ENCODE data around the gene CBFA2T3. TPM values are rescaled to one million over a fixed set of nuclear protein-coding genes. Genes with fewer than 3 reads are reported as not detected.

Gene CBFA2T3
- total RNA-seq, 1 donor from 2014 or later: 4.6 TPM

DNA sequence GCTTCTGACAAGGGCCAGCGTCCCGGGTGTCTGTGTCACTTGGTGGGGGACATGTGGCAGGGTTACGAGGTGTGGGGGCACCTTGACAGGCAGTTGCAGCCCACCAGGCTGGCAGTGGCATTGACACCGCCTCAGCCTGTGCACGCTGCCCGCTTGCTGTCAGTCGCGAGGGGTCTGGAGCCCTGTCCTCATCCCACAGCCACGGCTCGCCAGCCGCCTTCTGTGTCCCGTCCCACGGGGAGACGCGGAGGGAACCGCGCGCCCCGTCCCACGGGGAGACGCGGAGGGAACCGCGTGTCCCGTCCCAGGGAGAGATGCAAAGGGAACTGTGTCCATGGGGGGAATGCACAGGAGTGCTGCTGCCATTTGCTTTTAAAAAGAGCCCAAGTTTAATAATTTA is 114.0 kb downstream of the CBFA2T3 start:
- Mint-ChIP-seq H3K9me3 (no peaks in the 10 kb centered on the region), H3K36me3 (ENCODE audit: low read depth) (no peaks in the 10 kb centered on the region), H3K4me3 (no peak overlapping the region), H3K27ac (ENCODE audit: unreplicated experiment) (no peak overlapping the region), H3K4me1 (peaks cover 1% of the 10 kb centered on the region), H3K27me3 (ENCODE audit: low read depth) (no peaks in the 10 kb centered on the region)
- no peak for DNase-seq (ENCODE audit: low read depth, low spot score)
- TF ChIP-seq, protein P1, sequence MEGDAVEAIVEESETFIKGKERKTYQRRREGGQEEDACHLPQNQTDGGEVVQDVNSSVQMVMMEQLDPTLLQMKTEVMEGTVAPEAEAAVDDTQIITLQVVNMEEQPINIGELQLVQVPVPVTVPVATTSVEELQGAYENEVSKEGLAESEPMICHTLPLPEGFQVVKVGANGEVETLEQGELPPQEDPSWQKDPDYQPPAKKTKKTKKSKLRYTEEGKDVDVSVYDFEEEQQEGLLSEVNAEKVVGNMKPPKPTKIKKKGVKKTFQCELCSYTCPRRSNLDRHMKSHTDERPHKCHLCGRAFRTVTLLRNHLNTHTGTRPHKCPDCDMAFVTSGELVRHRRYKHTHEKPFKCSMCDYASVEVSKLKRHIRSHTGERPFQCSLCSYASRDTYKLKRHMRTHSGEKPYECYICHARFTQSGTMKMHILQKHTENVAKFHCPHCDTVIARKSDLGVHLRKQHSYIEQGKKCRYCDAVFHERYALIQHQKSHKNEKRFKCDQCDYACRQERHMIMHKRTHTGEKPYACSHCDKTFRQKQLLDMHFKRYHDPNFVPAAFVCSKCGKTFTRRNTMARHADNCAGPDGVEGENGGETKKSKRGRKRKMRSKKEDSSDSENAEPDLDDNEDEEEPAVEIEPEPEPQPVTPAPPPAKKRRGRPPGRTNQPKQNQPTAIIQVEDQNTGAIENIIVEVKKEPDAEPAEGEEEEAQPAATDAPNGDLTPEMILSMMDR (conservative IDR thresholded peaks at IDR 0.05): no peak

DNA sequence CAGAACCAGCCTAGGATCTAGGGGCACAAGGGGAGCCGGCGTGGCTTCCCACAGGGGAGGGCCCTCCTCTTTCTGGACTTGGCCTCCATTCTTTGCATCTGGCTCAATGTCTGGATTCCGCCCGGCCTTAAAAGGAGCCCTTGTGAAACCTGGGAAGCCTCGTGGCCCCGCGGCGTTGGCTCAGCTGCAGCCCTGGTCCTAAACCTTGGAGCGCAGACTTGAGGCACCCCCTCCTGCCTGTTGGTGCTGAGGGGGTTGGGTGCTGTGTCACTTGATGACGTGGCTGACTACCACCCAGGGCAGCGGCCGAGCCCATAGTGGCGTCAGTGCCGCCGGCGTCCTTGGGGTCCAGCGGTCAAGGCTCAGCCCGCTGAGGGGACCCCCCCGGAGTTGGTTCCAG is 115.6 kb downstream of the CBFA2T3 start:
- no peak overlapping the region for H3K27ac Mint-ChIP-seq (ENCODE audit: unreplicated experiment)
- no peaks in the 10 kb centered on the region for H3K9me3 Mint-ChIP-seq
- peak overlapping the region; percentile 54 for H3K4me3 Mint-ChIP-seq
- H3K36me3 Mint-ChIP-seq (ENCODE audit: low read depth): no peaks in the 10 kb centered on the region
- H3K27me3 Mint-ChIP-seq (ENCODE audit: low read depth): no peaks in the 10 kb centered on the region
- peaks cover 7% of the 10 kb centered on the region for H3K4me1 Mint-ChIP-seq
- TF ChIP-seq, protein P1 (conservative IDR thresholded peaks at IDR 0.05): no peak
- DNase-seq (ENCODE audit: low read depth, low spot score): no peak

DNA sequence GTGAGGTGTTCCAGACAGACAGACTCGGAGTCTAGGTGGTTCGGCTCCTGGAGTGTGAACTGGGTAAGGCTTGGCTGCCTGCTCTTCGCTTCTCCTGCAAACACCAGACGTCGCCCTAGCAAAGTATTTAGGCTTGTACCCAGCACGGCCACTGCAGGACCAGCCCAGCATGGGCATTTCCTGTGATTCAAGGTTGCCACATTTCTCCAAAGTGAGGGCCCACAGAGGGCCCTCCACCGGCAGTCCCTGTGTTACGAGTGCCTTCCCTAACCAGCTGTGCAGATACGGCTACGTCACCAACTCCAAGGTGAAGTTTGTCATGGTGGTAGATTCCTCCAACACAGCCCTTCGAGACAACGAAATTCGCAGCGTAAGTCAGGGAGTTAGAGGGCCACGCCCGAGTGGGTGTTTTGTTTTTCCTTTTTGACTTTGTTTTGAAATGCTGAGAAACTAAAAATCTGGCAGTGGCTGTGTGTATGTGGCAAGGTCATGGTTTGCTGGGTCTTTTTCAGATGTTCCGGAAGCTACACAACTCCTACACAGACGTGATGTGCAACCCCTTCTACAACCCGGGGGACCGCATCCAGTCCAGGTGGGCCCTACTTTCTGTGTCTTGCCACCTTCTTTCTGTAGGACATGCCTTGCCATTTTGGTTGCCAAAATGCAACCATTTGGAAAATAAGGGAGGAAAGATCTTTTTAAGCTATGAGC is 117.5 kb downstream of the CBFA2T3 start:
- Mint-ChIP-seq H3K27ac (ENCODE audit: unreplicated experiment) (no peak overlapping the region), H3K9me3 (no peaks in the 10 kb centered on the region), H3K4me3 (peak overlapping the region; percentile 77), H3K36me3 (ENCODE audit: low read depth) (no peaks in the 10 kb centered on the region), H3K4me1 (peaks cover 11% of the 10 kb centered on the region), H3K27me3 (ENCODE audit: low read depth) (no peaks in the 10 kb centered on the region)
- no peak for DNase-seq (ENCODE audit: low read depth, low spot score)
- TF ChIP-seq, protein P1 (conservative IDR thresholded peaks at IDR 0.05): no peak

DNA sequence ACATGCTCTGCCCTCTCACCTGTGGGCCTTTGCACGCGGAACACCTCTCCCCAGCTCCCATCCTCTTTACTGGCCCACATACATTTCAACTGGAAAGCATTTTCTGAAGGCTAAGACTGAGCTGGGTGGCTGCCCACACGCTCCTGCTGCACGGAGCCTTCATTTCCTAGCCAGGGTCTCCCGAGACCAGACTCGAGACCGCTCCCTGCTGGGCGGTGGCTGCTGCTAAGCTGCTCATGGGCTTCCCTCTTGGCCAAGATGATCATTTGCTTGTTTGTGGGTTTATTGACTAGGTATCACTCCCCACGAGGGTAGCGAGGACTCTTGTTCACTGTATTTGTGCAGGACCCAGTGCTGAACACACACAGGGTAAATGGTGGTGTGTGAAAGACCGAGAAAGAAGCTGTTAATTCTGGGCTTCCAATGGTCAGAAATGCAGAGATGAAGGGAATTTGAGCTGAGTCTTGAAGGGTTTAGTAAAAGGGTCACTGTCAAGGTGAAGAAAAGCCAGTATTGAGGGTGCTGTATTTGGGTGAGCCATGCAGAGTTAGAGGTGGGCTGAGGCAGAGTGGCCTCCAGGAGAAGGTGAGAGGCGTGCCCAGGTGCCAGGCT is 119.2 kb downstream of the CBFA2T3 start:
- TF ChIP-seq, protein P1 (conservative IDR thresholded peaks at IDR 0.05): peak; percentile 74
- Mint-ChIP-seq H3K9me3 (no peaks in the 10 kb centered on the region), H3K27ac (ENCODE audit: unreplicated experiment) (peak overlapping the region; percentile 94), H3K4me1 (peaks cover 11% of the 10 kb centered on the region), H3K36me3 (ENCODE audit: low read depth) (no peaks in the 10 kb centered on the region), H3K27me3 (ENCODE audit: low read depth) (no peaks in the 10 kb centered on the region), H3K4me3 (peak overlapping the region; percentile 99)
- DNase-seq (ENCODE audit: low read depth, low spot score): peak; percentile 63

DNA sequence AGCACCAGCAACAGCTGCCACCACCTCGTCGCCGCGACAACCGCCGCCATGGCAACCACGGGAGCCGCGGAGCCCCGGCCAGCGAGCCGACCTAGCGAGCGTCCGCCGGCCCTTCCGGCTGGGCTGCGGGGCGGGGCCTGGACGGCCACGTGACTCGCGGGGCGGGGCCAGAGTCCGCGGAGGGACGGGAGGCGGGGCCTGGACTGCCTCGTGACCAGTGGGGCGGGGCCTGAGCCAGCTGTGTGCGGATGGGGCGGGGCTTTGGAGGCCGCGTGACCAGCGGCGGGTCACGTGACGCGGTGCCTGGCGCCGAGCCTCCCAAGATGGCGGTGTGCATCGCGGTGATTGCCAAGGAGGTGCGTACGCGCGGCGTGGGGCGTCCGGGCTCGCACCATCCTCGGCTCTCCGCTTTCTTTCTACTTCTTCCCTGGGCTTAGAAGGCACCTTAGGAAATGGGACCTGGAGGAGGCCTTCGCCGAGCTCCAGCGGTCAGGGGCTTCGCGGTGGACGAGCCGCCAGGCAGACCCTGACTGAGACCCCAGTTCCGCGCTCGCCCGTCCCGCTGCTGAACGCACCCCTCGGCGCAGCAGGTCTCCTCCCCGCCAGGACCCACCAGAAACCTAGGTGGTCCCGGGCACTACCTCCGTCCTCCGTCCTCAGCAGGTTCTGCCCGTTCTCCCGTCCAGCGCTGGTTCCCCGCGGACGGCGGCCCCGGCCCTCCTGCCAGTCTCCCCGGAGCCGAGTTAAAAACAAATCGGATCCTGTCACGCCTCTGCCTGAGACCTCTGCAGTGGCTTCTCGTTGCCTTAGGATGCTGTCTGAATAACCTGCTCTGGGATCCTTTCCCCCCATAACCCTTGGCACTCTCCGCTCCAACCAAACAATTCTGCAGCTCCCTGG is 119.9 kb downstream of the CBFA2T3 start, which contains the start of the genes GALNS and TRAPPC2L:
Gene GALNS (minus strand): TSS at position 120 of the 900 bp plus-strand sequence. CDS start 70 bp downstream, at position 50.
Gene TRAPPC2L (plus strand): TSS at position 300 of the 900 bp plus-strand sequence. CDS start 24 bp downstream, at position 324.
- DNase-seq (ENCODE audit: low read depth, low spot score): peak; percentile 100
- Mint-ChIP-seq H3K27ac (ENCODE audit: unreplicated experiment) (peak within 1 kb of the TSS; percentile 94), H3K4me3 (peak within 1 kb of the TSS; percentile 99), H3K9me3 (no peaks in the 10 kb centered on the region), H3K4me1 (peaks cover 15% of the 10 kb centered on the region), H3K36me3 (ENCODE audit: low read depth) (no peaks in the 10 kb centered on the region), H3K27me3 (ENCODE audit: low read depth) (no peaks in the 10 kb centered on the region)
- TF ChIP-seq, protein P1 (conservative IDR thresholded peaks at IDR 0.05): no peak

All from neural crest cell (in vitro differentiated cells).